B cell (primary cell): ENCODE measurements around the gene SLC6A16. TPM values are rescaled to one million over a fixed set of nuclear protein-coding genes. Genes with fewer than 3 reads are reported as not detected.

Source experiments
- ATAC-seq: fragments of 200-7000 bp; cut with Tn5 transposase; one replicate; pipeline ENCODE4 v1.10.0; 2021; ENCODE audit warnings: low read depth, mild to moderate bottlenecking, moderate number of reproducible peaks, moderate library complexity
- CTCF ChIA-PET: fragments of 350-600 bp; sonication (Branson Sonifier 250); formaldehyde crosslinking; loops from one replicate; lab custom pipeline; 2021; ENCODE audit warnings: antibody characterized with exemption, inconsistent platforms; lab: Charles Lee
- POLR2A ChIA-PET: fragments of 350-600 bp; sonication (Branson Sonifier 250); formaldehyde crosslinking; loops from one replicate; lab custom pipeline; 2021; ENCODE audit warnings: antibody characterized with exemption; lab: Charles Lee
- DNase-seq: peaks from one replicate; pipeline ENCODE4 v3.0.0; 2013
- H2AFZ ChIP-seq: 2 replicates; pipeline ENCODE4 v1.6.1; 2012; ENCODE audit warnings: mild to moderate bottlenecking, low read depth, low read length; ENCODE audit not compliant: insufficient read depth, poor library complexity, severe bottlenecking
- H3K27ac ChIP-seq, 2 donors: 1 replicate in 1 of 2; 2 replicates in 1 of 2; pipeline ENCODE4 v1.5.1; 2012 to 2013; ENCODE audit warnings: low read length in 2 of 2, mild to moderate bottlenecking in 2 of 2, moderate library complexity in 1 of 2
- H3K27me3 ChIP-seq, 4 experiments: fragments of 200-600 bp in 1 of 4; sonication (generic) in 1 of 4; replicated peaks in 1 of 4; 1 replicate in 2 of 4; 2 replicates in 2 of 4; pipeline versions ENCODE4 v1.6.1 to v1.7.0; 2013 to 2016; ENCODE audit warnings: low read length in 3 of 4, mild to moderate bottlenecking in 2 of 4, mixed read lengths in 1 of 4, moderate library complexity in 1 of 4; ENCODE audit not compliant: insufficient read depth in 4 of 4, control insufficient read depth in 3 of 4; ENCODE audit errors: control extremely low read depth in 1 of 4
- H3K36me3 ChIP-seq, 2 experiments: replicated peaks in 1 of 2; 1 replicate in 1 of 2; 2 replicates in 1 of 2; pipeline versions ENCODE4 v1.6.1 to v1.7.1; 2013; ENCODE audit warnings: low read length in 1 of 2; ENCODE audit not compliant: insufficient read depth in 2 of 2, control insufficient read depth in 1 of 2; ENCODE audit errors: control extremely low read depth in 1 of 2, extremely low read depth in 1 of 2
- H3K4me1 ChIP-seq, 2 donors: fragments of 200-600 bp in 1 of 2; sonication (generic) in 1 of 2; 1 replicate in 1 of 2; 2 replicates in 1 of 2; pipeline versions ENCODE4 v1.5.1 to v1.6.1; 2013 to 2017; ENCODE audit warnings: low read length in 2 of 2; ENCODE audit not compliant: control insufficient read depth in 2 of 2, insufficient read depth in 2 of 2
- H3K4me2 ChIP-seq: replicated peaks from 2 replicates; pipeline ENCODE3; 2012; ENCODE audit warnings: mild to moderate bottlenecking, low read depth, low read length; ENCODE audit not compliant: poor library complexity, severe bottlenecking
- H3K4me3 ChIP-seq, 5 experiments: fragments of 200-600 bp in 1 of 5; sonication (generic) in 1 of 5; 1 replicate in 3 of 5; 2 replicates in 2 of 5; pipeline versions ENCODE4 v1.5.1 to v1.7.0; 2011 to 2016; ENCODE audit warnings: low read length in 4 of 5, mild to moderate bottlenecking in 4 of 5, low read depth in 2 of 5, control low read depth in 1 of 5, moderate library complexity in 1 of 5; ENCODE audit not compliant: insufficient read depth in 1 of 5; ENCODE audit errors: control extremely low read depth in 1 of 5, extremely low read depth in 1 of 5
- H3K79me2 ChIP-seq: fragments of 200-600 bp; sonication (generic); one replicate; pipeline ENCODE4 v1.6.0; 2016; ENCODE audit warnings: low read length; ENCODE audit not compliant: control insufficient read depth, insufficient read depth
- H3K9ac ChIP-seq: fragments of 200-600 bp; sonication (generic); 2 replicates; pipeline ENCODE4 v1.6.1; 2017; ENCODE audit warnings: mild to moderate bottlenecking, low read length, moderate library complexity
- H3K9me3 ChIP-seq, 3 donors: one replicate each; pipeline versions ENCODE4 v1.6.1 to v1.7.1; 2013; ENCODE audit warnings: low read length in 2 of 3; ENCODE audit not compliant: control insufficient read depth in 2 of 3, insufficient read depth in 1 of 3; ENCODE audit errors: control extremely low read depth in 1 of 3
- H4K20me1 ChIP-seq: 2 replicates; pipeline ENCODE4 v1.6.0; 2012; ENCODE audit warnings: mild to moderate bottlenecking, low read length; ENCODE audit not compliant: insufficient read depth, control insufficient read depth, poor library complexity, severe bottlenecking
- H3K27ac Mint-ChIP-seq: one replicate; pipeline ENCODE4 v1.8.0; 2021; ENCODE audit warnings: mixed read lengths
- H3K27me3 Mint-ChIP-seq: one replicate; pipeline ENCODE4 v1.8.0; 2021; ENCODE audit warnings: mixed read lengths
- H3K4me1 Mint-ChIP-seq: one replicate; pipeline ENCODE4 v1.8.0; 2021; ENCODE audit warnings: mixed read lengths
- H3K4me3 Mint-ChIP-seq: one replicate; pipeline ENCODE4 v1.8.0; 2021; ENCODE audit warnings: mixed read lengths
- H3K9me3 Mint-ChIP-seq: one replicate; pipeline ENCODE4 v1.8.0; 2022; ENCODE audit warnings: mixed read lengths; ENCODE audit not compliant: insufficient read depth
- EZH2 ChIP-seq: IDR thresholded peaks from 2 replicates; pipeline ENCODE4 v1.6.1; 2012; ENCODE audit warnings: borderline replicate concordance, low read depth, mild to moderate bottlenecking, moderate library complexity, low read length; ENCODE audit not compliant: insufficient read depth, poor library complexity, severe bottlenecking
- WGBS: methylation state at CpG from one replicate; pipeline ENCODE4 v1.1.5; 2013; ENCODE audit warnings: missing lambda C conversion rate; ENCODE audit not compliant: insufficient coverage; 5-methylcytosine and 5-hydroxymethylcytosine counted together
- intact Hi-C: fragments of 100-400 bp; cut with micrococcal nuclease; formaldehyde crosslinking; loops from one replicate; pipeline ENCODE4 v1.10.0; 2022
- polyA plus RNA-seq: library from polyadenylated mRNA; depleted of rRNA; stranded (reverse); fragments of >200 nt; gene quantifications from 2 replicates; pipeline ENCODE4 v1.2.3, GENCODE V29; 2012
- total RNA-seq, 2 donors: library from RNA; stranded (reverse); fragments of 120-200 nt in 1 of 2; gene quantifications; 1 replicate in 1 of 2; 2 replicates in 1 of 2; pipeline versions ENCODE4 v1.2.3 to v1.2.4, GENCODE V29; 2013 to 2022
- TF ChIP-seq, protein P1 (sequence below): fragments of 200-600 bp; IDR thresholded peaks from one replicate; pipeline ENCODE4 v1.8.0; 2022; ENCODE audit warnings: antibody characterized with exemption, mild to moderate bottlenecking

Gene SLC6A16
- total and polyA plus RNA-seq, 2 donors (not counting 1 experiment from before 2014, with no cell fraction given) = 22.3 to 68.4 TPM

DNA sequence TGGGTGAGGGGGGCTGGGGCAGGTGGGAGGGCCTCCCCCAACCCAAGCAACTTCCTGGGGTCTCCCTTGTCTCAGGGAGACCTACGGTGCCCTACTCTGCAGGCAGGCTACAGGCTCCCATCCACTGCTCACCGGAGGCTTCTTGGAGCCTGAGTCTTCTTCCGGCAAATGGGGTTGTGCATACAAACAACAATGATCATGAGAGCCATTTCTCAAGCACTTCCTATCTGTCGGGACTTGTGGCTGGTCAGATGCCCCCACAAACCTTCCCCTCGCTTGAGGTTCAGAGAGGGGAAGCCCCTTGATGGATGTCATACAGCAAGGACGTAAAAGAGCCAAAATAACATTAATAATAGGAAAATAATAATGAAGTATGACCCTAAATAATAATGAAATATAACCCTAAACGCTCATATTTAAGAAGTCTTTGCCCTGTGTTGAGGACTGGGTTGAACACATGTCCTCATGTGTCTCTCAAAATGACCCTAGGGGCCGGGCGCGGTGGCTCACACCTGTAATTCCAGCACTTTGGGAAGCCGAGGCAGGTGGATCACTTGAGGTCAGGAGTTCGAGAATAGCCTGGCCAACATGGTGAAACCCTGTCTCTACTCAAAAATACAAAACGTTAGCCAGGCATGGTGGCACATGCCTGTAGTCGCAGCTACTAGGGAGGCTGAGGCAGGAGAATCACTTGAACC lies 10.9 kb upstream of the SLC6A16 start:
- WGBS = 24% methylated on average over 9 of the region's 14 CpGs
- Histone ChIP-seq H3K4me2 (peak overlapping the region; percentile 100), H3K27me3 (no peaks in the 10 kb centered on the region), H3K9me3 (peaks cover 0 to 28% (median 15%) of the 10 kb centered on the region in 3 donors), H2AFZ (peak overlapping the region; percentile 55), H3K79me2 (peaks cover 72% of the 10 kb centered on the region), H3K4me3 (peak overlapping the region; percentile 83 to 98 (median 97)), H3K9ac (peak overlapping the region; percentile 89), H3K36me3 (peaks cover 0 to 54% of the 10 kb centered on the region in 2 experiments), H3K27ac (peak overlapping the region; percentile 93 to 98), H3K4me1 (peaks cover 77 to 89% of the 10 kb centered on the region in 2 donors), H4K20me1 (peaks cover 47% of the 10 kb centered on the region)
- Mint-ChIP-seq H3K27ac (peak overlapping the region; percentile 99), H3K4me3 (peak overlapping the region; percentile 100), H3K9me3 (no peaks in the 10 kb centered on the region), H3K4me1 (peaks cover 80% of the 10 kb centered on the region), H3K27me3 (no peaks in the 10 kb centered on the region)
- DNase-seq = no peak
- intact Hi-C loops = loop anchor here (2.0 kb wide), 2 partner anchors 35 to 55 kb away; no protein-coding TSS in a partner anchor
- TF ChIP-seq, protein P1, sequence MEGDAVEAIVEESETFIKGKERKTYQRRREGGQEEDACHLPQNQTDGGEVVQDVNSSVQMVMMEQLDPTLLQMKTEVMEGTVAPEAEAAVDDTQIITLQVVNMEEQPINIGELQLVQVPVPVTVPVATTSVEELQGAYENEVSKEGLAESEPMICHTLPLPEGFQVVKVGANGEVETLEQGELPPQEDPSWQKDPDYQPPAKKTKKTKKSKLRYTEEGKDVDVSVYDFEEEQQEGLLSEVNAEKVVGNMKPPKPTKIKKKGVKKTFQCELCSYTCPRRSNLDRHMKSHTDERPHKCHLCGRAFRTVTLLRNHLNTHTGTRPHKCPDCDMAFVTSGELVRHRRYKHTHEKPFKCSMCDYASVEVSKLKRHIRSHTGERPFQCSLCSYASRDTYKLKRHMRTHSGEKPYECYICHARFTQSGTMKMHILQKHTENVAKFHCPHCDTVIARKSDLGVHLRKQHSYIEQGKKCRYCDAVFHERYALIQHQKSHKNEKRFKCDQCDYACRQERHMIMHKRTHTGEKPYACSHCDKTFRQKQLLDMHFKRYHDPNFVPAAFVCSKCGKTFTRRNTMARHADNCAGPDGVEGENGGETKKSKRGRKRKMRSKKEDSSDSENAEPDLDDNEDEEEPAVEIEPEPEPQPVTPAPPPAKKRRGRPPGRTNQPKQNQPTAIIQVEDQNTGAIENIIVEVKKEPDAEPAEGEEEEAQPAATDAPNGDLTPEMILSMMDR = no peak
- no peak for TF ChIP-seq EZH2
- ChIA-PET POLR2A (interaction anchor here (0.6 to 5.6 kb wide), 17 partner anchors 6 to 134 kb away, joined by 3 to 72 read pairs (median 6); partner anchors contain the start of genes ALDH16A1, PIH1D1, SLC6A16 and TEAD2), CTCF (interaction anchor here (0.7 to 5.5 kb wide), 9 partner anchors 8 to 134 kb away, joined by 3 to 39 read pairs (median 6); partner anchors contain the start of gene SLC6A16)
- no peak for ATAC-seq
